SU-DHL-6 (cell line): ENCODE measurements around the gene SLC2A6.

ENCODE experiments used
- CTCF ChIP-seq: fragments of 200-600 bp; sonication (generic); IDR thresholded peaks from one replicate; pipeline ENCODE4 v1.5.1; 2017; ENCODE audit warnings: antibody characterized with exemption, mild to moderate bottlenecking, low read length, moderate library complexity; ENCODE audit not compliant: insufficient read depth, poor library complexity, severe bottlenecking
- EZH2phosphoT487 ChIP-seq: fragments of 200-600 bp; sonication (generic), shearing (Covaris generic); conservative IDR thresholded peaks from 2 replicates; pipeline ENCODE4 v1.6.1; 2018; ENCODE audit warnings: mild to moderate bottlenecking, antibody characterized with exemption, low read length, moderate library complexity, mixed read lengths

- TF ChIP-seq CTCF (no peak), EZH2phosphoT487 (no peak)
Observed at GRCh38 chr9:133433351-133433843, 45.5 kb downstream of the SLC2A6 start.
